ENCODE data around the gene HSF4. TPM values are rescaled to one million over a fixed set of nuclear protein-coding genes. Genes with fewer than 3 reads are reported as not detected.

Gene HSF4
- total RNA-seq, 1 experiment from 2014 or later: 1.2 TPM

DNA sequence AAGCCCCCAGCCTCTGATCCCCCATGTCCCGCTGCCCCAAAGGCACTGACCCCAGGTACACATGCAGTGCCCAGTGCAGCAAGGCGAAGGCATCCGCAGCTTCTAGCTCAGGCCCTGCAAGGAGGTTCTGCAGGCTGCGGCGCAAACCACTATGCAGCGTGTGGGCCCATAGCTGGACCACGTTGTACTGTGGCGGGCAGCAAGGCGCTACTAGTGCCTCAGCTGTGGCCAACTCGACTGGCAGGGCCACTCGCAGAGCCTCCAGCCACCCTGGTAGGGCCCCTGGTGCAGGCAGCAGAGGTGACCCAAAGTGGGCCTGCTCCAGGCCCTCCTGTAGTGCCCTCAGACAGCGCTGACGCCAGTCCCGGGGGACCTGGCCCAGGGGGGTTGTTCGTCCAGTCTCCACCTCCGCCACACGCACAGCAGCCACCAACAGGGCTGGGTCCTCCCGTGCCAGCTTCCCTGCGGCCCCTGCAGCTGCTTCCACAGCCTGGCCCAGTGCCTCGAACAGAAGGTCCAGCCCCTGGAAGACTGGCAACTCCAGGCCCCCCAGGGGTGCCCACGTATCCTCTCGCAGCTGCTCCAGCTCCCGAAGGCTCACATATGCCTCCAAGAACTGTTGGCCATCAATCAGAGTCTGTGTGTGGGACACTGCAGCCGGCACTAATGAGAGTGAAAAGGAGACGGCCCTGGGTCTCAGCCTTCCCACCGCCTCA lies 22.8 kb downstream of the HSF4 start:
- Histone ChIP-seq H2AFZ (ENCODE audit: low read length) (no peak overlapping the region), H3K23me2 (ENCODE audit: insufficient read length, low read depth, low read length, poor library complexity, severe bottlenecking) (peaks cover 13% of the 10 kb centered on the region), H3K4me2 (ENCODE audit: insufficient read depth, insufficient read length, low read length) (no peak overlapping the region), H2BK5ac (ENCODE audit: insufficient read length, low read length) (no peak overlapping the region), H3K23ac (ENCODE audit: insufficient read length, low read depth, low read length) (no peak overlapping the region), H4K20me1 (ENCODE audit: control insufficient read depth, insufficient read depth, insufficient read length) (no peaks in the 10 kb centered on the region), H3K4me1 (ENCODE audit: insufficient read depth, low read length) (peaks cover 6% of the 10 kb centered on the region; the same call in 1 of the 2 replicates), H2BK120ac (ENCODE audit: low read depth, low read length, poor library complexity, severe bottlenecking) (no peak overlapping the region), H4K5ac (ENCODE audit: insufficient read length, low read depth, low read length) (no peak overlapping the region), H2AK5ac (ENCODE audit: insufficient read length, low read length) (no peak overlapping the region), H2BK12ac (ENCODE audit: insufficient read length, low read depth, low read length) (no peak overlapping the region), H3K56ac (ENCODE audit: insufficient read length, low read depth, low read length) (no peak overlapping the region), H4K8ac (replicated peaks; ENCODE audit: insufficient read length, low read depth, low read length) (no peak overlapping the region), H3K9me3 (ENCODE audit: control insufficient read depth, low read depth, low read length) (no peaks in the 10 kb centered on the region), H3K27me3 (ENCODE audit: insufficient read depth, low read length) (peaks cover 4% of the 10 kb centered on the region), H4K91ac (ENCODE audit: insufficient read length, low read depth, low read length) (no peak overlapping the region), H3K9ac (ENCODE audit: extremely low read depth, insufficient read length, low read length) (no peak overlapping the region), H3K4ac (ENCODE audit: low read depth, low read length) (no peak overlapping the region), H3K79me2 (ENCODE audit: insufficient read depth, low read length) (peaks cover under 1% of the 10 kb centered on the region; the same call in 1 of the 2 replicates), H2BK15ac (ENCODE audit: low read depth, low read length) (no peak overlapping the region), H2BK20ac (ENCODE audit: low read depth, low read length, poor library complexity, severe bottlenecking) (no peak overlapping the region), H3K79me1 (ENCODE audit: insufficient read depth, low read depth, low read length, poor library complexity, severe bottlenecking) (peaks cover 1% of the 10 kb centered on the region), H3K27ac (ENCODE audit: insufficient read length, low read depth, low read length) (no peak overlapping the region), H3K18ac (ENCODE audit: insufficient read length, low read depth, low read length) (no peak overlapping the region), H3T11ph (ENCODE audit: low read length) (no peak overlapping the region), H3K14ac (ENCODE audit: insufficient read depth, low read length) (no peak overlapping the region)
- H3K36me3 Mint-ChIP-seq (ENCODE audit: insufficient read depth in 1 of 3, low read depth in 3 of 3): no peaks in the 10 kb centered on the region; a peak in 1 of 7 replicates
- peaks cover 29% of the 10 kb centered on the region for H3K27me3 Mint-ChIP-seq (ENCODE audit: low read depth)
- no peak overlapping the region for H3K27ac Mint-ChIP-seq
- TF ChIP-seq CTCF (conservative IDR thresholded peaks at IDR 0.05): no peak
- peaks cover 21 to 27% of the 10 kb centered on the region in 2 experiments for H3K4me1 Mint-ChIP-seq
- no peak overlapping the region for H3K4me3 Mint-ChIP-seq
- WGBS (ENCODE audit: extremely low coverage, insufficient read length, low lambda C conversion rate): no CpG with 5 or more reads among the region's 26 CpGs
- no peaks in the 10 kb centered on the region; a peak in 2 of 5 replicates for H3K9me3 Mint-ChIP-seq
- no peak for DNase-seq

All from H9 (cell line).